Osteoblast (primary cell): ENCODE measurements around the gene HPGDS. TPM values are rescaled to one million over a fixed set of nuclear protein-coding genes. Genes with fewer than 3 reads are reported as not detected.
A peak's percentile ranks its signal among the peaks of the same experiment; 100 is the strongest.

ENCODE experiments used
- DNase-seq: peaks from one replicate; pipeline ENCODE4 v3.0.0; 2011; ENCODE audit warnings: low spot score, mixed read lengths; ENCODE audit not compliant: insufficient read length; ENCODE audit errors: missing footprints
- H2AFZ ChIP-seq: 2 replicates; pipeline ENCODE4 v1.6.0; 2011; ENCODE audit warnings: mild to moderate bottlenecking, low read length
- H3K27ac ChIP-seq: 2 replicates; pipeline ENCODE4 v1.5.1; 2011; ENCODE audit warnings: mild to moderate bottlenecking, low read depth, low read length, moderate library complexity
- H3K27me3 ChIP-seq: 2 replicates; pipeline ENCODE4 v1.6.0; 2012; ENCODE audit warnings: mild to moderate bottlenecking, control low read depth, inconsistent platforms, low read length, moderate library complexity; ENCODE audit not compliant: insufficient read depth
- H3K36me3 ChIP-seq: 2 replicates; pipeline ENCODE4 v1.5.1; 2011; ENCODE audit warnings: mild to moderate bottlenecking, low read length, control low read depth, moderate library complexity; ENCODE audit not compliant: insufficient read depth
- H3K4me1 ChIP-seq: 2 replicates; pipeline ENCODE4 v1.5.1; 2011; ENCODE audit warnings: mild to moderate bottlenecking, low read length, control low read depth, moderate library complexity; ENCODE audit not compliant: insufficient read depth
- H3K4me2 ChIP-seq: 2 replicates; pipeline ENCODE4 v1.6.0; 2011; ENCODE audit warnings: mild to moderate bottlenecking, low read length; ENCODE audit not compliant: insufficient read depth
- H3K4me3 ChIP-seq: fragments of 200-600 bp; sonication (generic); 3 replicates; pipeline ENCODE4 v1.5.1; 2012; ENCODE audit warnings: mild to moderate bottlenecking, low read length, inconsistent platforms; ENCODE audit not compliant: insufficient read depth
- H3K79me2 ChIP-seq: 2 replicates; pipeline ENCODE4 v1.6.0; 2012; ENCODE audit warnings: mild to moderate bottlenecking, low read length, control low read depth, inconsistent platforms; ENCODE audit not compliant: insufficient read depth
- H3K9me3 ChIP-seq: 2 replicates; pipeline ENCODE4 v1.5.1; 2011; ENCODE audit warnings: low read depth, low read length, control low read depth
- H4K20me1 ChIP-seq: 2 replicates; pipeline ENCODE4 v1.6.0; 2012; ENCODE audit warnings: mild to moderate bottlenecking, low read length, control low read depth; ENCODE audit not compliant: insufficient read depth
- total RNA-seq: library from RNA; depleted of rRNA; stranded (reverse); fragments of >200 nt; gene quantifications from 2 replicates; pipeline ENCODE4 v1.2.3, GENCODE V29; 2012
- TF ChIP-seq, protein P1 (sequence below): IDR thresholded peaks from 2 replicates; pipeline ENCODE4 v1.5.1; 2011; ENCODE audit warnings: mild to moderate bottlenecking, low read depth, low read length, moderate library complexity; ENCODE audit errors: extremely low read depth

The HPGDS gene
- total RNA-seq, 1 donor, result not detected

DNA sequence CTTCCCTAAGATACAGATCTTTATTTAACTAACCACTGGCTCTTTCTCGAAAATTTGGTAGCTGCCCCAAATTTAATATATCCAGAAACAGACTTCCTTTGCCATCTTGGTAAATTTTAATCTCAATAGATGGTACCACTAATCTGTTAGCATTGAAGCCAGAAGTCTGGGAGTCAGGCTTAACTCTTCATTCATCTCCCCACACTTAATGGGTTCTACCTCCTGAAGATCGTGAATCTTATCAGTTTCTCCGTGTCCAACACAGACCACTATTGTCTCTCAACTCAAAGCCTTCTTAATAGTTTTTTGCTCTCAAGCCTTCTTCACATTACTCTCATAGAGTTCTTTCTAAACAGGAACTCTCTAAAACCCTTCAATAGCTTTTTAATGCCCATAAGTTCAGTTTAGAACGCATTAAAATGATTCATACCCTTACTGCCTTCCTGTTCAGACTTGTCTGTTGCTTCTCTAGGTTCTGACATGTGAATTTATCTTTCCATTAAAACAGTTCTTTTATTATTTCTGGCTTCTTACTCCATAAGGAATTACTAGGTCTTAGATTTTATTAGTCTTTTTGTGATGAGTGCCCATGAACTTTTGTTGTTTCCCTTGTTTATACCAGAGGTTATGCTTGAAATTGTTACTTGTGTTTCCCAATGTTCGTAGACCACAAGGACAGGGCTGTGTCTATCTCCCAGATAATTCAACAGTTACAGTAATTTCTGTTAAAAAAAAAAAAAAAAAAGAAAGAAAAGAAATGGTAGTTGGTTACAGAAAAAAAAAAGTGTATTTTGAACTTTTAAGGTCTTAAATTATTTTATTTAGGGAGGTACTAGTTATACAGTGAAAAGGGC is 80.2 kb downstream of the HPGDS start:
- no peak overlapping the region for H3K27ac ChIP-seq
- H3K4me3 ChIP-seq, result no peak overlapping the region
- H2AFZ ChIP-seq, result no peak overlapping the region
- no peaks in the 10 kb centered on the region for H4K20me1 ChIP-seq
- H3K4me1 ChIP-seq, result no peaks in the 10 kb centered on the region
- TF ChIP-seq, protein P1, sequence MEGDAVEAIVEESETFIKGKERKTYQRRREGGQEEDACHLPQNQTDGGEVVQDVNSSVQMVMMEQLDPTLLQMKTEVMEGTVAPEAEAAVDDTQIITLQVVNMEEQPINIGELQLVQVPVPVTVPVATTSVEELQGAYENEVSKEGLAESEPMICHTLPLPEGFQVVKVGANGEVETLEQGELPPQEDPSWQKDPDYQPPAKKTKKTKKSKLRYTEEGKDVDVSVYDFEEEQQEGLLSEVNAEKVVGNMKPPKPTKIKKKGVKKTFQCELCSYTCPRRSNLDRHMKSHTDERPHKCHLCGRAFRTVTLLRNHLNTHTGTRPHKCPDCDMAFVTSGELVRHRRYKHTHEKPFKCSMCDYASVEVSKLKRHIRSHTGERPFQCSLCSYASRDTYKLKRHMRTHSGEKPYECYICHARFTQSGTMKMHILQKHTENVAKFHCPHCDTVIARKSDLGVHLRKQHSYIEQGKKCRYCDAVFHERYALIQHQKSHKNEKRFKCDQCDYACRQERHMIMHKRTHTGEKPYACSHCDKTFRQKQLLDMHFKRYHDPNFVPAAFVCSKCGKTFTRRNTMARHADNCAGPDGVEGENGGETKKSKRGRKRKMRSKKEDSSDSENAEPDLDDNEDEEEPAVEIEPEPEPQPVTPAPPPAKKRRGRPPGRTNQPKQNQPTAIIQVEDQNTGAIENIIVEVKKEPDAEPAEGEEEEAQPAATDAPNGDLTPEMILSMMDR, result no peak
- H3K36me3 ChIP-seq, result peaks cover 5% of the 10 kb centered on the region
- no peak overlapping the region for H3K4me2 ChIP-seq
- H3K9me3 ChIP-seq, result no peaks in the 10 kb centered on the region
- H3K79me2 ChIP-seq, result no peaks in the 10 kb centered on the region
- H3K27me3 ChIP-seq, result no peaks in the 10 kb centered on the region
- no peak for DNase-seq

DNA sequence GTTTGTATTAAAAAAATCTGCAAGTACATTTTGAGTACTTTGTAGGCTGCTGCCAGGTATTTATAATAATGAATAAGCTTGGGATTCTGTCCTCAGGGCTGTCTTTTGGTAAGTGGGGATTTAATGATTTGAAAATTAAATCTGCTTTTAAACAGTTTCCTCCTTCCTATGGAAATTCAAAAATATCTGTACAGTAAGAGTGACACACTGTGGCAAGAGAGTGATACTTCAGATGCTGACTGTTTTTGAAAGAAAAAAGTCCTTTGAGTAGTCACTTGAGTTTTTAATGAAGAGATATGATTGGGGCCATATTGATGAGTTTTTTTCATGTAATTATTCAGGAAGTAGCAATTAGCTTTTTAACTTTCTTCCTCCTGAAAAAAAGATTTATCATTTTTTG is 85.8 kb downstream of the HPGDS start:
- Histone ChIP-seq H3K4me3 (no peak overlapping the region), H3K9me3 (no peaks in the 10 kb centered on the region), H4K20me1 (no peaks in the 10 kb centered on the region), H3K27me3 (no peaks in the 10 kb centered on the region), H3K79me2 (no peaks in the 10 kb centered on the region), H3K4me1 (no peaks in the 10 kb centered on the region), H3K36me3 (peaks cover 11% of the 10 kb centered on the region), H3K4me2 (no peak overlapping the region), H3K27ac (no peak overlapping the region), H2AFZ (no peak overlapping the region)
- TF ChIP-seq, protein P1, result peak; percentile 46
- DNase-seq, result no peak

DNA sequence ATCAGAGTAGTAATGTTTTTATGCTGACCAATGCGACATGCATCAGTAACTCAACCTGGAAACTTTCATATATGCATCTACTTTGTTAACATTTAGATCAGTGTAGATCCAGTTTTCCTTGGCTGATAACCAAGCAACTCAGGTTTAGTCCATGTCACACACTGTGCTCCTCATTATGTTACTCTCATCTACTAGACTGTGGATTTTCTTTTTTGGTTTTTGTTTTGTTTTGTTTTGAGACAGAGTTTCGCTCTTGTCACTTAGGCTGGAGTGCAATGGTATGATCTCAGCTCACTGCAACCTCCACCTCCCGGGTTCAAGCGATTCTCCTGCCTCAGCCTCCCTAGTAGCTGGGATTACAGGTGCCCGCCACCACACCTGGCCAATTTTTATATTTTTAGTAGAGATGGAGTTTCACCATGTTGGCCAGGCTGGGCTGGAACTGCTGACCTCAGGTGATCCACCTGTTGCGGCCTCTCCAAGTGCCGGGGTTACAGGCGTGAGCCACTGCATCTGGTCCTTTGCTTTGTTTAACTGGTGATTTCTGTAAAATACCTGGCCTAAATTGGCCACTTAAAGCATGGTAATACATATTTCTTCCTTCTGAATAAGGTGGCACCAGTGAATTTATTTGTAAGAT is 86.4 kb downstream of the HPGDS start:
- no peaks in the 10 kb centered on the region for H3K79me2 ChIP-seq
- H3K9me3 ChIP-seq, result no peaks in the 10 kb centered on the region
- H3K4me3 ChIP-seq, result no peak overlapping the region
- no peaks in the 10 kb centered on the region for H4K20me1 ChIP-seq
- peaks cover 13% of the 10 kb centered on the region for H3K36me3 ChIP-seq
- no peak overlapping the region for H3K4me2 ChIP-seq
- no peak for DNase-seq
- no peak overlapping the region for H3K27ac ChIP-seq
- TF ChIP-seq, protein P1, result no peak
- H2AFZ ChIP-seq, result no peak overlapping the region
- no peaks in the 10 kb centered on the region for H3K27me3 ChIP-seq
- H3K4me1 ChIP-seq, result no peaks in the 10 kb centered on the region

DNA sequence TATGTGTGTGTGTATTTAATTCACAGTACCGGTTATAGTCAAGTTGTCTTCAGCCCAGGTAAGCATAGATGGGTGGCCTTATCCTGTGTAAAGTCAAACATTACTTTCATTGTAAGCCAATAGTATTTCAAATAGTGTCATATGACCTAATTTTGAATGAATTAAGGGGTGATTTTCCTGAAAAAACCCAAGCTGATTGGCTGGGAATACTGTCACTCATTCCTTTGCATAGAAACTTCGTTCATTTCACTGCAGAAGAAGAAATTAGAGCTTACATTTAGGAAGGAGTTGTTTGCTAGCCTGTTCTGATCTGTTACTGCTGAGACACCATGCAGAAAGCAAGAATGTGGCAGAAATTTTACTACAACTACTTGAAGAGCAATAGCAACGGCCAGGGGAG is 89.6 kb downstream of the HPGDS start:
- no peaks in the 10 kb centered on the region for H3K79me2 ChIP-seq
- H3K4me3 ChIP-seq, result no peak overlapping the region
- H3K9me3 ChIP-seq, result no peaks in the 10 kb centered on the region
- H4K20me1 ChIP-seq, result no peaks in the 10 kb centered on the region
- H3K4me1 ChIP-seq, result no peaks in the 10 kb centered on the region
- H3K27ac ChIP-seq, result no peak overlapping the region
- H3K4me2 ChIP-seq, result no peak overlapping the region
- H3K27me3 ChIP-seq, result no peaks in the 10 kb centered on the region
- H2AFZ ChIP-seq, result no peak overlapping the region
- DNase-seq, result no peak
- H3K36me3 ChIP-seq, result peaks cover 26% of the 10 kb centered on the region
- TF ChIP-seq, protein P1, result no peak
